Measurements from ENCODE around the gene ITGB2.

ITGB2 gene

GRCh38 chr21:44939532-44940115, 18.9 kb upstream of the ITGB2 start, which contains the start of gene SLX9:
Gene SLX9, plus strand, starts transcription at chr21:44940029. Its CDS starts 29 bp downstream, at chr21:44940058.
- Histone ChIP-seq H3K23ac (ENCODE audit: low read length) (no peak within 1 kb of the TSS), H2AFZ (ENCODE audit: insufficient read depth, low read length, poor library complexity) (peak within 1 kb of the TSS; percentile 66)
- no CpG with 5 or more reads among the region's 69 CpGs for WGBS (ENCODE audit: extremely low coverage, insufficient coverage, insufficient read length)

GRCh38 chr21:44938772-44939531, 18.3 kb upstream of the ITGB2 start:
- DNase-seq: no peak
- H4K91ac ChIP-seq (ENCODE audit: low read depth, low read length): peak overlapping the region; percentile 91
- no peak overlapping the region for H3K27ac ChIP-seq (ENCODE audit: low read depth, low read length)
- no peak overlapping the region for H3K14ac ChIP-seq (ENCODE audit: low read length)
- peaks cover 4% of the 10 kb centered on the region for H3K27me3 ChIP-seq (ENCODE audit: insufficient read depth, low read length)
- H3K9ac ChIP-seq (ENCODE audit: low read length): no peak overlapping the region
- H3K9me3 ChIP-seq (ENCODE audit: insufficient read depth, low read depth, low read length): no peaks in the 10 kb centered on the region
- no peak overlapping the region for H3K23ac ChIP-seq (ENCODE audit: low read length)
- peak overlapping the region; percentile 69 for H3K18ac ChIP-seq (ENCODE audit: low read length)
- peak overlapping the region; percentile 96 for H4K8ac ChIP-seq (ENCODE audit: low read depth, low read length)
- H4K12ac ChIP-seq (ENCODE audit: low read depth, low read length): peak overlapping the region; percentile 89
- H2AK5ac ChIP-seq (ENCODE audit: low read length): peak overlapping the region; percentile 20
- peaks cover 7% of the 10 kb centered on the region for H3K79me2 ChIP-seq (ENCODE audit: control insufficient read depth, insufficient read depth, low read length, poor library complexity)
- H3K4ac ChIP-seq (ENCODE audit: low read depth, low read length): no peak overlapping the region
- H3K4me3 ChIP-seq (ENCODE audit: low read depth, low read length): peak overlapping the region; percentile 98
- peak overlapping the region; percentile 84 for H3K4me2 ChIP-seq (ENCODE audit: low read length)
- no peak overlapping the region for H2BK5ac ChIP-seq (ENCODE audit: low read depth, low read length, poor library complexity)
- peaks cover 11 to 13% of the 10 kb centered on the region in 2 experiments for H3K36me3 ChIP-seq (ENCODE audit: control insufficient read depth in 1 of 2, insufficient read depth in 2 of 2, low read length in 2 of 2)
- H3K79me1 ChIP-seq (ENCODE audit: low read length): peaks cover 5% of the 10 kb centered on the region
- peak overlapping the region; percentile 66 for H2AFZ ChIP-seq (ENCODE audit: insufficient read depth, low read length, poor library complexity)
- no peak overlapping the region for H2BK12ac ChIP-seq (ENCODE audit: low read length)
- no CpG with 5 or more reads among the region's 18 CpGs for WGBS (ENCODE audit: extremely low coverage, insufficient coverage, insufficient read length)
- peaks cover 6% of the 10 kb centered on the region in 2 experiments for H3K4me1 ChIP-seq (ENCODE audit: control insufficient read depth in 1 of 2, insufficient read depth in 2 of 2, low read length in 2 of 2)
- no peak overlapping the region for H2BK120ac ChIP-seq (ENCODE audit: insufficient read depth, low read length, poor library complexity)

More at GRCh38 chr21:44939532-44940115, 18.9 kb upstream of the ITGB2 start, which contains the start of gene SLX9:
- H3K4me1 ChIP-seq (ENCODE audit: control insufficient read depth in 1 of 2, insufficient read depth in 2 of 2, low read length in 2 of 2): peaks cover 6% of the 10 kb centered on the region in 2 experiments
- H3K14ac ChIP-seq (ENCODE audit: low read length): peak within 1 kb of the TSS; percentile 86
- peak; percentile 56 to 83 for DNase-seq
- H2BK5ac ChIP-seq (ENCODE audit: low read depth, low read length, poor library complexity): peak within 1 kb of the TSS; percentile 31
- no peaks in the 10 kb centered on the region for H3K9me3 ChIP-seq (ENCODE audit: insufficient read depth, low read depth, low read length)
- no peak within 1 kb of the TSS for H2BK12ac ChIP-seq (ENCODE audit: low read length)
- H2BK120ac ChIP-seq (ENCODE audit: insufficient read depth, low read length, poor library complexity): peak within 1 kb of the TSS; percentile 80
- H3K4ac ChIP-seq (ENCODE audit: low read depth, low read length): peak within 1 kb of the TSS; percentile 70
- peak within 1 kb of the TSS; percentile 94 for H3K4me2 ChIP-seq (ENCODE audit: low read length)
- H3K18ac ChIP-seq (ENCODE audit: low read length): peak within 1 kb of the TSS; percentile 69
- H3K9ac ChIP-seq (ENCODE audit: low read length): peak within 1 kb of the TSS; percentile 84
- no peaks in the 10 kb centered on the region for H3K27me3 ChIP-seq (ENCODE audit: insufficient read depth, low read length)
- peaks cover 16 to 19% of the 10 kb centered on the region in 2 experiments for H3K36me3 ChIP-seq (ENCODE audit: control insufficient read depth in 1 of 2, insufficient read depth in 2 of 2, low read length in 2 of 2)
- H3K79me2 ChIP-seq (ENCODE audit: control insufficient read depth, insufficient read depth, low read length, poor library complexity): peaks cover 7% of the 10 kb centered on the region
- H4K8ac ChIP-seq (ENCODE audit: low read depth, low read length): peak within 1 kb of the TSS; percentile 96
- H3K27ac ChIP-seq (ENCODE audit: low read depth, low read length): no peak within 1 kb of the TSS
- peak within 1 kb of the TSS; percentile 98 for H3K4me3 ChIP-seq (ENCODE audit: low read depth, low read length)
- peak within 1 kb of the TSS; percentile 91 for H4K91ac ChIP-seq (ENCODE audit: low read depth, low read length)
- peak within 1 kb of the TSS; percentile 89 for H4K12ac ChIP-seq (ENCODE audit: low read depth, low read length)
- H3K79me1 ChIP-seq (ENCODE audit: low read length): peaks cover 5% of the 10 kb centered on the region
- peak within 1 kb of the TSS; percentile 20 for H2AK5ac ChIP-seq (ENCODE audit: low read length)

- Histone ChIP-seq H4K8ac (ENCODE audit: low read depth, low read length) (no peak overlapping the region), H3K14ac (ENCODE audit: low read length) (no peak overlapping the region), H2BK12ac (ENCODE audit: low read length) (no peak overlapping the region), H4K12ac (ENCODE audit: low read depth, low read length) (no peak overlapping the region), H2BK120ac (ENCODE audit: insufficient read depth, low read length, poor library complexity) (no peak overlapping the region), H4K91ac (ENCODE audit: low read depth, low read length) (no peak overlapping the region), H3K79me1 (ENCODE audit: low read length) (peaks cover 5% of the 10 kb centered on the region), H2AFZ (ENCODE audit: insufficient read depth, low read length, poor library complexity) (no peak overlapping the region), H3K9ac (ENCODE audit: low read length) (no peak overlapping the region), H3K4me3 (ENCODE audit: low read depth, low read length) (peak overlapping the region; percentile 5), H2BK5ac (ENCODE audit: low read depth, low read length, poor library complexity) (no peak overlapping the region), H3K4me2 (ENCODE audit: low read length) (no peak overlapping the region), H3K27me3 (ENCODE audit: insufficient read depth, low read length) (peaks cover 38% of the 10 kb centered on the region), H3K9me3 (ENCODE audit: insufficient read depth, low read depth, low read length) (peaks cover 2% of the 10 kb centered on the region), H3K4me1 (ENCODE audit: control insufficient read depth in 1 of 2, insufficient read depth in 2 of 2, low read length in 2 of 2) (peaks cover 5 to 14% of the 10 kb centered on the region in 2 experiments), H3K4ac (ENCODE audit: low read depth, low read length) (no peak overlapping the region), H3K27ac (ENCODE audit: low read depth, low read length) (no peak overlapping the region), H3K23ac (ENCODE audit: low read length) (no peak overlapping the region), H2AK5ac (ENCODE audit: low read length) (no peak overlapping the region), H3K36me3 (ENCODE audit: control insufficient read depth in 1 of 2, insufficient read depth in 2 of 2, low read length in 2 of 2) (no peaks in the 10 kb centered on the region), H3K79me2 (ENCODE audit: control insufficient read depth, insufficient read depth, low read length, poor library complexity) (peaks cover 7% of the 10 kb centered on the region), H3K18ac (ENCODE audit: low read length) (no peak overlapping the region)
- no peak for DNase-seq
- no CpG with 5 or more reads among the region's 10 CpGs for WGBS (ENCODE audit: extremely low coverage, insufficient coverage, insufficient read length)
Measured at GRCh38 chr21:44935533-44935927, 14.8 kb upstream of the ITGB2 start.

- H2BK120ac ChIP-seq (ENCODE audit: insufficient read depth, low read length, poor library complexity): no peak overlapping the region
- H2AFZ ChIP-seq (ENCODE audit: insufficient read depth, low read length, poor library complexity): no peak overlapping the region
- peaks cover 44% of the 10 kb centered on the region for H3K27me3 ChIP-seq (ENCODE audit: insufficient read depth, low read length)
- no peak for DNase-seq
- no CpG with 5 or more reads among the region's 9 CpGs for WGBS (ENCODE audit: extremely low coverage, insufficient coverage, insufficient read length)
- H3K23ac ChIP-seq (ENCODE audit: low read length): no peak overlapping the region
- H3K4me2 ChIP-seq (ENCODE audit: low read length): no peak overlapping the region
- peaks cover 5 to 14% of the 10 kb centered on the region in 2 experiments for H3K4me1 ChIP-seq (ENCODE audit: control insufficient read depth in 1 of 2, insufficient read depth in 2 of 2, low read length in 2 of 2)
- no peak overlapping the region for H4K91ac ChIP-seq (ENCODE audit: low read depth, low read length)
- no peak overlapping the region for H3K27ac ChIP-seq (ENCODE audit: low read depth, low read length)
- H4K8ac ChIP-seq (ENCODE audit: low read depth, low read length): no peak overlapping the region
- no peak overlapping the region for H2AK5ac ChIP-seq (ENCODE audit: low read length)
- H3K79me1 ChIP-seq (ENCODE audit: low read length): peaks cover 5% of the 10 kb centered on the region
- no peaks in the 10 kb centered on the region for H3K36me3 ChIP-seq (ENCODE audit: control insufficient read depth in 1 of 2, insufficient read depth in 2 of 2, low read length in 2 of 2)
- no peak overlapping the region for H3K4ac ChIP-seq (ENCODE audit: low read depth, low read length)
- peaks cover 4% of the 10 kb centered on the region for H3K9me3 ChIP-seq (ENCODE audit: insufficient read depth, low read depth, low read length)
- no peak overlapping the region for H3K14ac ChIP-seq (ENCODE audit: low read length)
- H4K12ac ChIP-seq (ENCODE audit: low read depth, low read length): no peak overlapping the region
- H2BK12ac ChIP-seq (ENCODE audit: low read length): no peak overlapping the region
- no peak overlapping the region for H3K18ac ChIP-seq (ENCODE audit: low read length)
- H3K4me3 ChIP-seq (ENCODE audit: low read depth, low read length): no peak overlapping the region
- peaks cover 3% of the 10 kb centered on the region for H3K79me2 ChIP-seq (ENCODE audit: control insufficient read depth, insufficient read depth, low read length, poor library complexity)
- no peak overlapping the region for H2BK5ac ChIP-seq (ENCODE audit: low read depth, low read length, poor library complexity)
- H3K9ac ChIP-seq (ENCODE audit: low read length): no peak overlapping the region
Measured at GRCh38 chr21:44934797-44935532, 14.3 kb upstream of the ITGB2 start.
